Measurements from ENCODE around the gene TBX5.

GRCh38 chr12:114439817-114440216, 33.9 kb upstream of the TBX5 start:
- no peak for TF ChIP-seq USF1 (IDR thresholded peaks at IDR 0.05)
- TF ChIP-seq, protein P1, sequence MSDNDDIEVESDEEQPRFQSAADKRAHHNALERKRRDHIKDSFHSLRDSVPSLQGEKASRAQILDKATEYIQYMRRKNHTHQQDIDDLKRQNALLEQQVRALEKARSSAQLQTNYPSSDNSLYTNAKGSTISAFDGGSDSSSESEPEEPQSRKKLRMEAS (IDR thresholded peaks at IDR 0.05), result no peak
- no peak for TF ChIP-seq RAD21 (IDR thresholded peaks at IDR 0.05; ENCODE audit: low read depth)
- TF ChIP-seq EGR1 (IDR thresholded peaks at IDR 0.05), result no peak
- no peak for TF ChIP-seq TAF1 (IDR thresholded peaks at IDR 0.05; ENCODE audit: low read depth)
- no peak for TF ChIP-seq CEBPB (IDR thresholded peaks at IDR 0.05)
- TF ChIP-seq CREB1 (IDR thresholded peaks at IDR 0.05; ENCODE audit: low read depth), result no peak
- TF ChIP-seq YY1 (IDR thresholded peaks at IDR 0.05; ENCODE audit: low read depth), result no peak
- no peak for TF ChIP-seq TCF12 (IDR thresholded peaks at IDR 0.05; ENCODE audit: low read depth)
- no peak for TF ChIP-seq REST (IDR thresholded peaks at IDR 0.05; ENCODE audit: low read depth)
- TF ChIP-seq FOXM1 (IDR thresholded peaks at IDR 0.05; ENCODE audit: borderline replicate concordance, low read depth), result no peak
- TF ChIP-seq TEAD4 (IDR thresholded peaks at IDR 0.05), result no peak
- no peak for TF ChIP-seq EP300 (IDR thresholded peaks at IDR 0.05; ENCODE audit: borderline replicate concordance)
